GM04503 (cell line): ENCODE results near the gene PRDM15.

ENCODE experiments used
- DNase-seq: peaks from one replicate; pipeline ENCODE4 v3.0.0-alpha.2; 2012; ENCODE audit warnings: low read depth

Gene PRDM15

DNA sequence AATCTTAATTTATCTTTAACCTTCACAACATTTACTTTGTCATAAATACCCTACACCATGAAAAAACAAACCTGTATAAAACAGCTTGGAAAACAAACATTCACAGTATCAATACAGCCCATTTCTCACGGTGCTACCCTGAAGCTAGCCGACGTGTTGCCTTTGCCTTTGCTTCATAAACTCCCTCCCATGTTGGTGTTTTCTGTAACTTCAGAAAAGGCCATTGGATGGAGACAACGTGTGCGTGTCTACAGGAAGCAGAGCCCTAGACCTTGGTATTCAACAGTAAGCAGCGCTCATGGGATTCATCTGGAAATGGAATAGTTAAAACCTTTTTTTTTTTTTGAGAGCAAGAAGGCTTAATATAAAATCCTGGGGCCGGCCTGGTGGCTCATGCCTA, 7.2 kb upstream of the PRDM15 start:
- no peak for DNase-seq

DNA sequence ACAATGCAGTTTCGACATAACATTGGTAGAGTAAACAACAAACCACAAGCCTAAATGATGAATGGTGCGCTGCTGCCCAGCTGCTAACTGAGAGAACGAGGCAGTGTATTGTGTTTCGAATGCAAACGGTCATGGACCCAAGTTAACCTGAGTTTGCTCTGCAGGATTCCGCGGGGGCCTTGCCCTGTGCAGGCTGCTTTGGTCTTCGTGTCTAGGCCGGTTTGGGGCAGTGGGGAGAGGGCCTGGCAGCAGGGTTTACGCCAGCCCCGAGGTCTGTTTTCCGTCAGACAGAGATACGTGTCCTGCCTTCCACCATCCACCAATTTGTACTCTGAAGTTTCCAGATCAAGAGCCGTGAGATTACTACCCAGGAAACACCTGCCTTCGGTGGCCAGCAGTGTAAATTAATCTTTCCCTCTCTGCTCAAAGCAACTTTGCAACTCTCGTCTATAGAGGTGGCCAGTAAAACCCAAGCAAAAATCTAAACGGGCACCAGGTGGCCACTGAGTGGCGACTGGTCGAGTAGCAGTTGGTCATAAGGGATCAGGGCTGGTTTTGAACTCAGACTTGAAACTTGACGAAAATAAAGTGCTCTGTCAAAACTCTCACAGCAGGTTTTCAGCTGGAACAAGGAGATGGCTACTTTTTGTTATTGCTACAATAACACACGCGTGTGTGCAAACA, 6.3 kb upstream of the PRDM15 start:
- DNase-seq, result no peak

GRCh38 chr21:41884501-41885030, 5.4 kb upstream of the PRDM15 start:
- DNase-seq, result no peak

GRCh38 chr21:41883582-41883981, 4.4 kb upstream of the PRDM15 start:
- DNase-seq, result no peak

DNA sequence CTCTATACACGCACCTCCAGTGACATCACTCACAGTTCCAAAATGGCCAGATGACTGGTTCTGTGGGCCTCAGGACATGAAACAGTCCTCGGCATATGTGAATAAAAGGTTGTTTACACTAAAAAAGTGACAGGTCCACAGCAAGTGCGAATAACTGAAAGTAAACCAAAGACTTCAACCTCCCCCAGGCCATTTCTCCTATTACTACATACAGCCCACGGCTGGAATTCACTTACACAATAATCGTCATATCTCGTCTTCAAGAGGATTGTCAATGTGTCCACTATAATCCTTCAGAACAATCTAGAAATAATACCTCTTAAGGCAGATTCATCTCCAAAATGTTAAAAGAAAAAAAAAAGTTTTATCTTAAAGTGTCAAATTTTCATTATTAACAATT, 1.9 kb upstream of the PRDM15 start:
- no peak for DNase-seq

- DNase-seq, result no peak
These were observed 1.0 kb upstream of the PRDM15 start for GRCh38 chr21:41880153-41880552.

DNA sequence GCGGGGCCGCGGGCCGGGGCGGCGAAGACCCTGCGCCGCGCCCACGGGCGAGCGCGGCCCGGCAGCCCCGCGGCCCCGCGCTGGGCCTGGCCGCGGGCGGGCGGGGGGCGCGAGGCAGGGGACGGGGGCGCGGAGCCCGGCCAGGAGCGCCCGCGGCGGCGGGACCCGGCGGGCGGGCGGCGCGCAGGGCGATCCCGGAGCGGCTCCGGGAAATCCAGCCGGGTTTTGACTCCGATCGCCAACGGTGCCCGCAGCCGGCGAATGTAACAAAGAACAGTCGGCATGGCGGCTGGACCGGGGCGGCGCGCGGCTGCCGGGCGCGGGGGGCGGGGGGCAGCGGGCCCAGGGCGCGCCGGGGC, 334 bp downstream of the PRDM15 start:
- DNase-seq, result no peak

DNA sequence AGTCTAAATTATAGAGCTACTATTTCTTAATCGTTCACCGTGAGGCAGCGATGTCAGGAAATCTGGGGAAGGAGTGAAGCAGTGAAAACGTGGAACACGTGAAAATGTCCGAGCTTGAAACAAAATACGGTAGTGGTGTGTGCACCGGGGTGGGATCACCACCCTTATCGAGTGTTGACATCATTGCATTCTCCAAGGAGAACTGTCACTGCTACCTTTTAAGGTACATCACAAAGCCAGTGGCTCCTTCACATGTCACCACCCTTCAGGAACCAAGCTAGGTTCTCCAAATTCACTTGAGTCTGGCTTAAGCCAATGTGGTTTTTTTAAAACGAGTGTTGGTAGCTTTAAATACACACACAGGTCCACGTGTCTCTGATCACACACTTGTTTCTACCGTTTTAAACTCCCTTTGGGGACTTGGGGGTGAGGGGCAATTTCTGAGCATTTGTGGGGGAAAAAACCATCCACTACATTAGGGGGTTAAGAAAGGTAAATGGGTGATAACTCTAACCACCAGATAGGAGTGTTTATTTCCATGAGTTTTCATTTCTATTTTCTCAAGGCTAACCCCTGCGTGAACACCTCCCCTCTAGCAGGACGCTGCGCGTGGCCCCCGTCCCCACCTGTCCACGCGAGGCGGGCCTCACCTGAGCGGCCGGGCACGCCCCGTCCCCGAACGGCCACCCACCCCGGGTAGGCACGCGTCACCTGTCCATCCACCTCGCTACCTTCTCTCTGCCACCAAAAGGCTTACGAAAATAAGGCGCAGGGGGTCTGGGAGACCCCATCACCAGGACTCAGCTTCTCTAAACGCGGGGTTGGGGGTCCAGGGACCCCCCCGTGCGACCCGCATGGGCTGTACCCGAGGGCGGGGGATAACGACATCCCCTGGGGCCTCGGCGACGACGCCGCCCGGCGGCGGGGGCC, 978 bp downstream of the PRDM15 start:
- no peak for DNase-seq

GRCh38 chr21:41876928-41877652, 2.1 kb downstream of the PRDM15 start:
- DNase-seq, result no peak

- no peak for DNase-seq
These were observed 2.7 kb downstream of the PRDM15 start for GRCh38 chr21:41876396-41876795.

DNA sequence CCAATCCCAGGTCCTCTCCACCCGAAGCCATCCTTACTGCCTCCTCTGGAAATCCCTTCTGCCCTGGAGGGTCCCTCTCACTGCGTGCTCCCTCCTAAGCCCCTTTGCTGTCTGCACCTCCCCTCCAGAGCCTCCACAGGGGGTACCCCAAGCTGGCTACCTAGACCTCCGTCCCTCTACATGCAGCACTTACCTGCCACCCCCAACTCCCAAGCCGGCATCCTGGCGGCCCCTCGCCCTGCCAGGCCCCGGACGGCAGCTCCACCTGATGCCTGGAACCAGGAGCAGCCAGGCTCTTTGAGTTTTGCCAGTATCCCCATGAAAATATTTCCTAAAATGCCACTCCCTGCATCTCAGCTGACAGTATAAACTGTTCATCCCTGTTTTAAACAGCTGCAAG, 4.1 kb downstream of the PRDM15 start:
- no peak for DNase-seq

- DNase-seq, result no peak
These were observed 4.5 kb downstream of the PRDM15 start for GRCh38 chr21:41874611-41875010.

GRCh38 chr21:41873426-41873825, 5.7 kb downstream of the PRDM15 start:
- DNase-seq, result no peak

GRCh38 chr21:41873005-41873404, 6.1 kb downstream of the PRDM15 start:
- no peak for DNase-seq

GRCh38 chr21:41871293-41872030, 7.7 kb downstream of the PRDM15 start:
- DNase-seq, result no peak

GRCh38 chr21:41869771-41870170, 9.4 kb downstream of the PRDM15 start:
- DNase-seq, result no peak

- DNase-seq, result no peak
These were observed 11.0 kb downstream of the PRDM15 start for GRCh38 chr21:41868062-41868710.

GRCh38 chr21:41867313-41867712, 11.8 kb downstream of the PRDM15 start:
- no peak for DNase-seq

- no peak for DNase-seq
These were observed 12.8 kb downstream of the PRDM15 start for GRCh38 chr21:41866274-41866809.

DNA sequence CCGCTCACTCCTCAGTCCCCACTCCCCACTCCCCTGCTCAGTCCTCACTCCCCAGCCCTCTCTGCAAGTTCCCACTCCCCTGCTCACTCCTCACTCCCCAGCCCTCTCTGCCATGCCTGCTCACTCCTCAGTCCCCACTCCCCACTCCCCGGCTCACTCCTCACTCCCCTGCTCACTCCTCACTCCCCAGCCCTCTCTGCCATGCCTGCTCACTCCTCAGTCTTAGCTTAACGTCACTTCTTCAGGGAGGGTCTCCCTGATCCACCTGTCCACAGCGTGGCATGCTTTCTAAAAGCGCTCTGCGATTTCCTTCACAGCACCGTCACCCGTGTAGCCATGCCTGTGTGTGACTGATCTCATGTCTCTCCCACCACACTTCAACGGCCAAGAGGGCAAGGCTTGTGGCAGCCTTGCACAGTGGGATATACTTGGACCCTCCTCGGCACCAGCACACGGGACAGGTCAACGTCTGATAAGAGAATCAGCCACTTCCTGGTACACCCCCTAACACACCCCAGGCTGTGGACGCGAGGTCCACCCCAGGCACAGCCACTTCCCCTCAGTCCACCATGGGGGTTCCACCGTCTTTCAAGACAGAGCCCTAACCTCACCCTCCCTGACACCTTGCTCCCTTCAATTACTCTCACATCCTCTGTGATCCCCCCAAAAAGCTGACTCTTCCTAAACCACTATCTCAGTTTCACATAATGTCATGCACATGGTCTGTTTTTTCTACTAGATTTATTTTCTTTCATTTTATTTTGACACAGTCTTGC, 14.0 kb downstream of the PRDM15 start:
- DNase-seq, result no peak
